Fibroblast of lung (primary cell): ENCODE results near the gene SMARCC1. TPM values are rescaled to one million over a fixed set of nuclear protein-coding genes. Genes with fewer than 3 reads are reported as not detected.

Source experiments
- DNase-seq, 2 donors: peaks; one replicate each; pipeline versions ENCODE4 v3.0.0 to v3.0.0-alpha.2; 2010; ENCODE audit warnings: low read depth in 2 of 2
- H2AFZ ChIP-seq: 2 replicates; pipeline ENCODE4 v1.5.1; 2012; ENCODE audit warnings: low read length, control low read depth, inconsistent platforms
- H3K27ac ChIP-seq: 2 replicates; pipeline ENCODE4 v1.5.1; 2011; ENCODE audit warnings: low read length, control low read depth; ENCODE audit not compliant: insufficient read depth
- H3K27me3 ChIP-seq: 2 replicates; pipeline ENCODE4 v1.5.1; 2011; ENCODE audit warnings: mild to moderate bottlenecking, low read length; ENCODE audit not compliant: control insufficient read depth, insufficient read depth
- H3K36me3 ChIP-seq: 2 replicates; pipeline ENCODE4 v1.5.1; 2011; ENCODE audit warnings: low read length; ENCODE audit not compliant: control insufficient read depth, insufficient read depth
- H3K4me1 ChIP-seq: 2 replicates; pipeline ENCODE4 v1.5.1; 2011; ENCODE audit warnings: low read length; ENCODE audit not compliant: control insufficient read depth, insufficient read depth; ENCODE audit errors: extremely low read depth
- H3K4me2 ChIP-seq: 2 replicates; pipeline ENCODE4 v1.5.1; 2011; ENCODE audit warnings: low read length, control low read depth; ENCODE audit not compliant: insufficient read depth; ENCODE audit errors: extremely low read depth
- H3K4me3 ChIP-seq, 4 experiments: fragments of 200-600 bp in 1 of 4; sonication (generic) in 1 of 4; replicated peaks in 1 of 4; 2 replicates each; pipeline ENCODE4 v1.5.1; 2011 to 2016; ENCODE audit warnings: low read length in 4 of 4, low read depth in 3 of 4, mild to moderate bottlenecking in 3 of 4, control low read depth in 2 of 4, inconsistent platforms in 1 of 4, mixed read lengths in 1 of 4; ENCODE audit not compliant: insufficient read depth in 1 of 4; ENCODE audit errors: control extremely low read depth in 1 of 4
- H3K79me2 ChIP-seq: 2 replicates; pipeline ENCODE4 v1.5.1; 2012; ENCODE audit warnings: mild to moderate bottlenecking, low read length, inconsistent platforms; ENCODE audit not compliant: control insufficient read depth, insufficient read depth
- H3K9ac ChIP-seq: 2 replicates; pipeline ENCODE4 v1.5.1; 2011; ENCODE audit warnings: mild to moderate bottlenecking, low read length, control low read depth; ENCODE audit not compliant: insufficient read depth
- H3K9me3 ChIP-seq: 2 replicates; pipeline ENCODE4 v1.5.1; 2012; ENCODE audit warnings: low read depth, low read length; ENCODE audit not compliant: control insufficient read depth, insufficient read depth
- H4K20me1 ChIP-seq: 2 replicates; pipeline ENCODE4 v1.5.1; 2011; ENCODE audit warnings: low read length; ENCODE audit not compliant: control insufficient read depth, insufficient read depth; ENCODE audit errors: extremely low read depth
- EZH2 ChIP-seq: IDR thresholded peaks from 2 replicates; pipeline ENCODE4 v1.5.1; 2012; ENCODE audit warnings: low read length, control low read depth, mild to moderate bottlenecking; ENCODE audit errors: missing control alignments
- polyA plus RNA-seq, 2 donors: library from polyadenylated mRNA; depleted of rRNA in 1 of 2; stranded (reverse) in 1 of 2; unstranded in 1 of 2; fragments of >200 nt; gene quantifications; 2 replicates each; pipeline ENCODE4 v1.2.1, GENCODE V29; 2011 to 2012; ENCODE audit warnings: missing spikeins in 1 of 2
- total RNA-seq: library from RNA; depleted of rRNA; stranded (reverse); fragments of >200 nt; gene quantifications from 2 replicates; pipeline ENCODE4 v1.2.1, GENCODE V29; 2014
- TF ChIP-seq, protein P1 (sequence below), 2 donors: IDR thresholded peaks in 1 of 2; conservative IDR thresholded peaks in 1 of 2; 1 replicate in 1 of 2; 2 replicates in 1 of 2; pipeline ENCODE4 v1.5.1; 2011 to 2012; ENCODE audit warnings: low read length in 2 of 2, control low read depth in 1 of 2, inconsistent platforms in 1 of 2, low read depth in 1 of 2, mild to moderate bottlenecking in 1 of 2

SMARCC1 gene
- total and polyA plus RNA-seq, 2 donors (not counting 1 experiment from before 2014, with no cell fraction given) = 23.1 to 23.6 TPM

DNA sequence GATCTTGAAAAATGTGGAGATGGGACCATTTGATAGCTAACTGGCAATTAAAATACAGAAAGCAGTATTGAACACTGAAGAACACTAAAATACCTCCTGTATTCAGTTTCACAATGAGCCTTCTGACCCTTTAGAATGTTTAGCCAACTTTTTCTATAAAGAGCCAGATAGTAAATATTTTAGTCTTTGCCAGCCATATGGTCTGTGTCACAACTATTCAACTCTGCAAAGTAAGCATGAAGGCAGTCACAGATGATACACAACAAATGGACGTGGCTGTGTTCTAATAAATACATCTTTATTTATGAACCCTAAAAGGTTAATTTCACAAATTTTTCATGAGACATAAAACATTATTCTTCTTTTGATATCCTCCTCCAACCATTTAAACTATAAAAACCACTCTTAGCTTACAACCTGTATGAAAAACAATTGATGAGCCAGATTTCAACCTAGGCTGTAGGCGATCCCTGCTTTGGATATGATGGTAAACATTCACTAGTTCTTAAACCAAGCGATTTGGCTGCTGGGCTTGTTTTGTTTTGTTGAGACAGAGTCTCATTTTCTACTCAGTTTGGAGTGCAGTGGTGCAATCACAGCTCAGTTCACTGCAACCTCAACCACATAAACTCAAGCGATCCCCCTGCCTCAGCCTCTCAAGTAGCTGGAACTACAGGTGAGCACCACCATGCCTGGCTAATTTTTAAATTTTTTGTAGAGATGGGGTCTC lies 189.5 kb downstream of the SMARCC1 start:
- Histone ChIP-seq H3K36me3 (peaks cover 3% of the 10 kb centered on the region), H4K20me1 (no peaks in the 10 kb centered on the region), H3K79me2 (no peaks in the 10 kb centered on the region), H3K27ac (no peak overlapping the region), H3K4me1 (no peaks in the 10 kb centered on the region), H2AFZ (no peak overlapping the region), H3K9me3 (no peaks in the 10 kb centered on the region), H3K27me3 (no peaks in the 10 kb centered on the region), H3K4me3 (no peak overlapping the region), H3K9ac (no peak overlapping the region), H3K4me2 (no peak overlapping the region)
- DNase-seq = peak in 1 of 2 donors; percentile 46
- TF ChIP-seq EZH2 = no peak
- TF ChIP-seq, protein P1, sequence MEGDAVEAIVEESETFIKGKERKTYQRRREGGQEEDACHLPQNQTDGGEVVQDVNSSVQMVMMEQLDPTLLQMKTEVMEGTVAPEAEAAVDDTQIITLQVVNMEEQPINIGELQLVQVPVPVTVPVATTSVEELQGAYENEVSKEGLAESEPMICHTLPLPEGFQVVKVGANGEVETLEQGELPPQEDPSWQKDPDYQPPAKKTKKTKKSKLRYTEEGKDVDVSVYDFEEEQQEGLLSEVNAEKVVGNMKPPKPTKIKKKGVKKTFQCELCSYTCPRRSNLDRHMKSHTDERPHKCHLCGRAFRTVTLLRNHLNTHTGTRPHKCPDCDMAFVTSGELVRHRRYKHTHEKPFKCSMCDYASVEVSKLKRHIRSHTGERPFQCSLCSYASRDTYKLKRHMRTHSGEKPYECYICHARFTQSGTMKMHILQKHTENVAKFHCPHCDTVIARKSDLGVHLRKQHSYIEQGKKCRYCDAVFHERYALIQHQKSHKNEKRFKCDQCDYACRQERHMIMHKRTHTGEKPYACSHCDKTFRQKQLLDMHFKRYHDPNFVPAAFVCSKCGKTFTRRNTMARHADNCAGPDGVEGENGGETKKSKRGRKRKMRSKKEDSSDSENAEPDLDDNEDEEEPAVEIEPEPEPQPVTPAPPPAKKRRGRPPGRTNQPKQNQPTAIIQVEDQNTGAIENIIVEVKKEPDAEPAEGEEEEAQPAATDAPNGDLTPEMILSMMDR (conservative IDR thresholded peaks at IDR 0.05 in 1 of 2, IDR thresholded peaks at IDR 0.05 in 1 of 2; ENCODE audit: low read depth in 1 of 2, low read length in 2 of 2) = no peak

DNA sequence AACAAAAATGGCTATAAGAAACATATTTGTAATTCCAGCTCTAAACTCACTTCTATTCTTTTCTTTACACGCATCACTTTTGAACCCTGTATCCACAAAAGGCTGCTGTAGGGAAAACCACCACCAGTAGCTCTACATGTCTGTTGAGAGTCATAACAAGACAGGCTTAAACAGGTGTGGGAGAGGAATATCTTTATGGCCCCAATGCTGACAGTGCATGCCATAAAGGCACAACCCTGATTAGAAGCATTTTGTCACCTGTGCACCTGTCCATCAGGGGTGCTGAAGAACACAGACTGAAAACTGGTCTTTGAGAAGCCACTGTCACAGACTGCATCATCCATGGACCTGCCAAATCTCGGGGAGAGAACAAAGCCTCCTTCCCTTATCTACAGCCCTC lies 191.5 kb downstream of the SMARCC1 start:
- no peak for DNase-seq
- Histone ChIP-seq H3K27me3 (no peaks in the 10 kb centered on the region), H3K4me1 (no peaks in the 10 kb centered on the region), H3K9me3 (no peaks in the 10 kb centered on the region), H4K20me1 (no peaks in the 10 kb centered on the region), H3K9ac (no peak overlapping the region), H3K4me3 (no peak overlapping the region), H3K27ac (no peak overlapping the region), H3K79me2 (no peaks in the 10 kb centered on the region), H2AFZ (no peak overlapping the region), H3K4me2 (no peak overlapping the region), H3K36me3 (peaks cover 3% of the 10 kb centered on the region)
- no peak for TF ChIP-seq EZH2
- TF ChIP-seq, protein P1 (conservative IDR thresholded peaks at IDR 0.05 in 1 of 2, IDR thresholded peaks at IDR 0.05 in 1 of 2; ENCODE audit: low read depth in 1 of 2, low read length in 2 of 2) = no peak

DNA sequence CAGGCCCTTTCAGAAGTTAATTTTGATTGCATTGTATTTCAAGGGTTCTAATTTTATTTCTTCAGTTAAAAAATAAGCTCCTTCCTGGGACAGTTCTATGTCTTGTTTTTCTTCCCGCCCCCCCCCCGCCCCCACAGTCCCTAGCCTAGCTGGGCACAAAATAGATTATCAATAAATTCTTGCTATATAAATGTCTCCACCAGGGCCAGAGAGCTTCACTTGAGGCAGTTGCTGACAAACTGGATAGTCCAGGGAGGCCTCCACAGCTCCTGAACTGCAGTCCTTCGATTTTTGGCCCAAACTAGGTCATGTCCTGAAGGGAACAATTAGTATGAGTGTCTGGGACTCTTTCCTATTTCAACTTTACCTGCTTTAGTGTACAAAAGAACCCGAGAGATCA lies 193.1 kb downstream of the SMARCC1 start:
- Histone ChIP-seq H3K79me2 (no peaks in the 10 kb centered on the region), H3K9ac (no peak overlapping the region), H4K20me1 (no peaks in the 10 kb centered on the region), H2AFZ (no peak overlapping the region), H3K9me3 (no peaks in the 10 kb centered on the region), H3K36me3 (peaks cover 1% of the 10 kb centered on the region), H3K27me3 (no peaks in the 10 kb centered on the region), H3K4me3 (no peak overlapping the region), H3K27ac (no peak overlapping the region), H3K4me1 (no peaks in the 10 kb centered on the region), H3K4me2 (no peak overlapping the region)
- TF ChIP-seq, protein P1 (conservative IDR thresholded peaks at IDR 0.05 in 1 of 2, IDR thresholded peaks at IDR 0.05 in 1 of 2; ENCODE audit: low read depth in 1 of 2, low read length in 2 of 2) = no peak
- no peak for TF ChIP-seq EZH2
- no peak for DNase-seq
